Glomerular visceral epithelial cell (primary cell): Measurements from ENCODE around the gene CDC14A.
A peak's percentile ranks its signal among the peaks of the same experiment; 100 is the strongest.

Experiments used
- DNase-seq: peaks from one replicate; pipeline ENCODE4 v3.0.0-alpha.2; 2016; ENCODE audit errors: extremely low spot score

Gene CDC14A

DNA sequence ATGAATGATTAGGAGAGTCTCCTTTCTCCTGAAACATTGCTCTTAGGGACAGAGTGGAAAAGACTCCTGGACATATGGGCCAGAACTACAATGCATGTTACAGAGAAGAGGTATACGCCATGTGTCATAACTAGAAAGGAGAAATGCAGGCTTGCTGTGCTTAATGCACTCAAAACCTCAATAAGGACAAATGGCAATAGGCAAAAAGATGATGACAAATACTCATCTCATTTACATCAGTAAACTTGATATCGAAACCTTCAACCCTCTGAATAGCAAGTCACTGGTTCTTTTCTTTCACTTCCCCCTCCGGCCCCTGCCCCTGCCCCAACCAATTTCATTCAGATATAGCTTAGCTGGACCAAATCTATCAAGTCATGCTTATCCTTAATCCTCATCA is 183.7 kb downstream of the CDC14A start:
- DNase-seq: no peak

DNA sequence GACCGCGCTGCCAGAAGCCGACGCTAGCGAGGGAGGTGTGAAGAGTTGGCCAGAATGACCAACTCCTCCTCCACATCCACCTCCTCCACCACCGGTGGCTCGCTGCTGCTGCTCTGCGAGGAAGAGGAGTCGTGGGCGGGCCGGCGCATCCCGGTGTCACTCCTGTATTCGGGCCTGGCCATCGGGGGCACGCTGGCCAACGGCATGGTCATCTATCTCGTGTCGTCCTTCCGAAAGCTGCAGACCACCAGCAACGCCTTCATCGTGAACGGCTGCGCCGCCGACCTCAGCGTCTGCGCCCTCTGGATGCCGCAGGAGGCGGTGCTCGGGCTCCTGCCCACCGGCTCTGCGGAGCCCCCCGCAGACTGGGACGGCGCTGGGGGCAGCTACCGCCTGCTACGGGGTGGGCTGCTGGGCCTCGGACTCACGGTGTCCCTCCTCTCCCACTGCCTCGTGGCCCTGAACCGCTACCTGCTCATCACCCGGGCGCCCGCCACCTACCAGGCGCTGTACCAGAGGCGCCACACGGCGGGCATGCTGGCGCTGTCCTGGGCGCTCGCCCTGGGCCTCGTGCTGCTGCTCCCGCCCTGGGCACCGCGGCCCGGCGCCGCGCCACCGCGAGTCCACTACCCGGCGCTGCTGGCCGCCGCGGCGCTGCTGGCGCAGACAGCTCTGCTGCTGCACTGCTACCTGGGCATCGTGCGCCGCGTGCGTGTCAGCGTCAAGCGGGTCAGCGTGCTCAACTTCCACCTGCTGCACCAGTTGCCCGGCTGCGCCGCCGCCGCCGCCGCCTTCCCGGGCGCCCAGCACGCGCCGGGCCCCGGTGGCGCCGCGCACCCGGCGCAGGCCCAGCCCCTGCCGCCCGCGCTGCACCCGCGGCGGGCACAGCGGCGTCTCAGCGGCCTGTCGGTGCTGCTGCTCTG is 186.9 kb downstream of the CDC14A start:
- DNase-seq: peak; percentile 32

DNA sequence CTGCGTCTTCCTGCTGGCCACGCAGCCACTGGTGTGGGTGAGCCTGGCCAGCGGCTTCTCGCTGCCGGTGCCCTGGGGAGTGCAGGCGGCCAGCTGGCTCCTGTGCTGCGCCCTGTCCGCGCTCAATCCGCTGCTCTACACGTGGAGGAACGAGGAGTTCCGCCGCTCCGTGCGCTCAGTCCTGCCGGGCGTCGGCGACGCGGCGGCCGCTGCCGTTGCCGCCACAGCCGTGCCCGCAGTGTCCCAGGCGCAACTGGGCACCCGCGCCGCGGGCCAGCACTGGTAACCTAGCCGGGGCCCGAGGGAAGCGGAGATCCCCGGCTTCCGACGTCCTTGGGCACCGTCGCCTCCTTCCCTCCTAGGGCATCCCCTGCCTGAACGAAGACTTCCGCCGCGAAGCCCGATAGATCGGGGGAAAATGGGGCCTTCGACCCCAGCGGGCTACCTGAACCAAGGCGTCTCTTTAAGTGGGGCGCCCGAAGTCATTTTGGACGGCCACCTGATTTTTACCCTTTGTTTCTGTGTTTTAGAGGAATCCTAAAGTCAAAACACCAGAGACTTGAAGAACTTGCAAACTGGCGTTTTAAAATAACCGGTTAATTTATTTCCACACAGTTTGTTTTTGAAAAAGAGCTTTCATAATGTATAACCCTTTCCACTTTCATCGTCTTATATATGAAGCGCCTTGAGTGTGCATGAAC is 187.7 kb downstream of the CDC14A start:
- DNase-seq: peak; percentile 32

DNA sequence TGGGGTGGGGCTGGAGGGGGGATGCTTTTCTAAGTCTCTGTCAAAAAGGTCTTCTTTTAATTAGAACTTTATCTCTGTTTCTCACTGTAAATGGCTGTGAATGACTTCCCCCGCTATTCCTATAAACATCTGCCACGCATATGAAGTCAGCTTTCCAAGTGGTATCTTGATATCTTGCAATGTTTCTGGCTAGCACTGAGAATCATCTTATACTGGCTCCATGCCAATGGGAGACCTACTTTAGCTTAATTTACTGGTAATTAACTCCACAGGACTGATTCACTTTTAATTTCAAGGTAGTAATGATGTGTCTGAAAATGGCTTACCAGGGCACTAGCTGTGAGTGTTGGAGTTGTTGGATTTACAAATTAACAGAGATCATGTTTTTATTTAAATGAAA is 190.0 kb downstream of the CDC14A start:
- DNase-seq: no peak

DNA sequence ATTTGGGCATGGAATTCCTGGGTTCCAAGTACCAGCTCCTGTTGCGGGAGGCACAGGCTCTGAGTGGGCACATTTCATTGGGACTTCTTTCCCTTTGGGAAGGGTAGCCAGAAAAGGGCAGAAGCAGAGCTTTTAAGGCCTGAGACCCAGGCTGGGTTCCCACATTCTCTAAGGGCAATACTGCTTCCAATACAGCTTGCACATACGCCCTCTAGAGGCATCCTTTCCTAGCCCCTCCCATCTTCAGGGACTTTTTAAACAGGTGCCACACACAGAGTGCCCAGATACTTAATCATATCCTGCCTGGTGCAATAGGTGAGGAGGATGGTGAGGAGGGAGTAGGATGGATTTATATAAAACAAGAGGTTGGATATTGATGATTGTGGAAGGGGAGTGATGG is 191.3 kb downstream of the CDC14A start:
- no peak for DNase-seq

DNA sequence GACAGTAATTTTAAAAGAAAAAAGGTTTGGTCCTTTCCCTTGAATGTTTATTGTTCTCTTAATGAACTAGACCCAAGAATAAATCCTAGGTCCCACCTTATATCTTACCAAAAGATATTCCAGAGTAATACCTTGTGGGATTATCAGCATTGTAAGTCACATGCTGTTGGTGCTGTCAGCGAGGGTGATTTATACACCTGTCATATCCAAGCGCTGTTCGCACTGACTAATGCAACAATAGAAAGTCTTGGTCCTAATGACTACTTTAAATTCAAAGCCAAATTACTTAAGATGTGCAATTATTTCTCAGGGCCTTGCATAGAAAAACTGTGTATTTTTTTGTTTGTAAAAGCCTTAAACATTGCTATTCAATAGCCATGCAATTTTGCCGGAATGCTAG is 192.5 kb downstream of the CDC14A start:
- no peak for DNase-seq

DNA sequence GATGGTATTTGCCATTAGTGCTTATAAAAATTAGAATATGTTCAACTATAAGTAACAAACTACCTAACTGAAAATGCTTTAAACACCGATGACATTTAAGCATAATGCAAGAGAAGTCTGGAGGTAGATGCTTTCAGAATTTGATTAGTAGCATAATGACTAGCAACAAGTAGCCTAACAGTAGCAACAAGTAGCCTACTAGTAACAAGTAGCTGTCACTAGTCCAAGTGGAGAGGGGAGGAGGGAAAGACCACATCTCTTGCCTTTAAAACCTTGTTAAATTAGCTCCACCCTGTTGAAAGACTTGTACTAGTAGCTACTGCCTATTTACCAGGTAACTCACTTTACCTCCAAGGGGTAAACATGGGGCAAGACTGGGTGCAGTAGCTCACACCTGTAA is 193.5 kb downstream of the CDC14A start:
- DNase-seq: no peak

DNA sequence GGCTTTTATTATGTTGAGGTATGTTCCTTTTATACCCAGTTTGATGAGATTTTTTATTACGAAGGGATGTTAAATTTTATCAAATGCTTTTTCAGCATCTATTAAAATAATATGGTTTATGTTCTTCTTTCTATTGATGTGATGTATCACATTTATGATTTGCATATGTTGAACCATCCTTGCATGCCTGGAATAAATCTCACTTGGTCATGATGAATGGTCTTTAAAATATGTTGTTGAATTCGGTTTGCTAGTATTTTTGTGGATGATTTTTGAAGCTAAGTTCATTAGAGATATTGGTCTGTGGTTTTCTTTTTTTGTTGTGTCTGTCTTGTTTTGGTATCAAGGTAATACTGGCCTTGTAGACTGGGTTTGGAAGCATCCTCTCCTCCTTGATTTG is 199.7 kb downstream of the CDC14A start:
- DNase-seq: no peak

DNA sequence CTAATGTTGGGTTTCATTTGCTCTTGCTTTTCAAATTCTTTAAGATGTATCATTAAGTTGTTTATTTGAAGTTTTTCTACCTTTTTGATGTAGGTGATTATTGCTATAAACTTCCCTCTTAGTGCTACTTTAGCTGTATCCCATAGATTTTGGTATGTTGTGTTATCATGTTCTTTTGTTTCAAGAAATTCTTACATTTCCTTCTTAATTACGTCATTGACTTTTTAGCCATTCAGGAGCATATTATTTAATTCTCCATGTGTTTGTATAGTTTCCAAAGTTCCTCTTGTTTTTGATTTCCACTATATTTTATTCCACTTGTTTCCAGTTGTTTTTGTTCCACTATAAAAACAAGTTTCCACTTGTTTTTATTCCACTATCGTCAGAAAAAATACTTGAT is 200.6 kb downstream of the CDC14A start:
- DNase-seq: no peak

DNA sequence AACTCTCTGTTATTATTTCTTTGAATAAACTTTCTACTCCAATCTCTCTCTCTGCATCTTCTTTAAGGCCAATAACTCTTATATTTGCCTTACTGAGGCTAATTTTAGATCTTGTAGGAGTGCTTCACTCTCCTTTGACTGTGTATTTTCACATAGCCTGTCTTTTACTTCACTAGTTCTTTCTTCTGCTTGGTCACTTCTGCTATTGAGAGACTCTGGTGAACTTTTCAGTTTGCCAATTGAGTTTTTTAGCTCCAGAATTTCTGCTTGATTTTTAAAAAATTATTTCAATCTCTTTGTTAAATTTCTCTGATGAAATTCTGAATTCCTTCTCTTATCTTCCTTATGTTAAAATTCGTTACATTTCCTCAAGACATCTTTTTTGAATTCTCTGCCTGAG is 203.9 kb downstream of the CDC14A start:
- DNase-seq: no peak

DNA sequence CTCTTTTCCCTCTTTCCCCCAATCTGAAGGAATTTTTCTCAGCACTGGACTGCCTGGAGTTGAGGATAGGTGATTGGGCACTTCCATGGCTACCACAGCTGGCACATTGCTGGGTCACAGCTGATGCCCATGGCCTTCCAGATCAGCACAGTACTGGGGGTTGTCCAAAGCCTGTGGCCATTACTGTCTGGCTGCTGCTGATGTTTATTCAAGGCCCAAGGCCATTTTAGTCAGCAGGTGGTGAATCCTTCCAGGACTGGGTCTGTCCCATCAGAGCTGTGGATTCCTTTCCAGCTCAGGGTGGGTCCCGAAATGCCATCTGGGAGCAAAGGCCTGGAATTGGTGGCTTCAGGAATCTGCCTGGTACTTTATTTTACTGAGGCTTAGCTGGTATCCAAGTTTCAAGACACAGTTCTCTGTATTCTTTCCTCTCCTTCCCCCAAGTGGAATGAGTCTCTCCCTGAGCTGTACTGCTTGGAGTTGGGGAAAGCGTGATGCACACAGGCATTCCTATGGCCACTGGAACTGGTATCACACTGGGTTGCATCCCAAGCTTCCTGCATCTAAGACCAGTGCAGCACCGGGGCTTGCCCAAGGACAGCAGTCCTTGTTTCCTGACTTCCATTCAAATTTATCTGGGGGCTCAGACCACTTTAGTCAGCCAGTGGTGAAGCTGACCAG is 204.8 kb downstream of the CDC14A start:
- peak; percentile 9 for DNase-seq

DNA sequence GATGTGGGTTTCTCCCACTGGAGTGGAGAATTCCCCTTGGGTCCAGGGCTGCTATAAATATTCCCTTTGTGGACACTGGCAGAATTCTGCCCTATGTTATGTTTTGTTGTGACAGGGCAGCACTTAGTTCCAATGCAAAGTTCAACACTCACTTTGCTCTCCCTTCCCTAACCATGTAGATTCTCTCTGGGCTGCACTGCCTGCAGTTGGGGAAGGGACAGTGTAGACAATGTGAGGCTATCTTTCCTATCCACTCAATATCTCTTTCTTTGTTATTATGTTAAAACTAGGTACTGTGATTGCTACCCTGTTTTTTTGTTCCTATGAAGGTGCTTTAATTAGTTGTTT is 205.3 kb downstream of the CDC14A start:
- no peak for DNase-seq

DNA sequence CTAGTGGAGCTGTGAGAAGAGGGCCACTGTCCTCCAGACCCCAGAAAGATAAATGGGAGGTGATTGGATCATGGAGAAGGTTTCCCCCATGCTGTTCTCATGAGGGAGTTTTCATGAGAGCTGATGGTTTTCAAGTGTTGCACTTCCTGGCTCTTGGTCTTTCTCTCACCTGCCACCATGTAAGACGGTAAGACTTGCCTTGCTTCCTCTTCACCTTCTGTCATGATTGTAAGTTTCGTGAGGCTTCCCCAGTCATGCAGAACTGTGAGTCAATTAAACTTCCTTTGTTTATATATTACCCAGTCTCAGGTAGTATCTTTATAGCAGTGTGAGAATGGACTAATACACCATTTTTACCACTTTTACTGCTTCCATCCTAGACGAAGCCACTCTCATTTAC is 213.2 kb downstream of the CDC14A start:
- no peak for DNase-seq

DNA sequence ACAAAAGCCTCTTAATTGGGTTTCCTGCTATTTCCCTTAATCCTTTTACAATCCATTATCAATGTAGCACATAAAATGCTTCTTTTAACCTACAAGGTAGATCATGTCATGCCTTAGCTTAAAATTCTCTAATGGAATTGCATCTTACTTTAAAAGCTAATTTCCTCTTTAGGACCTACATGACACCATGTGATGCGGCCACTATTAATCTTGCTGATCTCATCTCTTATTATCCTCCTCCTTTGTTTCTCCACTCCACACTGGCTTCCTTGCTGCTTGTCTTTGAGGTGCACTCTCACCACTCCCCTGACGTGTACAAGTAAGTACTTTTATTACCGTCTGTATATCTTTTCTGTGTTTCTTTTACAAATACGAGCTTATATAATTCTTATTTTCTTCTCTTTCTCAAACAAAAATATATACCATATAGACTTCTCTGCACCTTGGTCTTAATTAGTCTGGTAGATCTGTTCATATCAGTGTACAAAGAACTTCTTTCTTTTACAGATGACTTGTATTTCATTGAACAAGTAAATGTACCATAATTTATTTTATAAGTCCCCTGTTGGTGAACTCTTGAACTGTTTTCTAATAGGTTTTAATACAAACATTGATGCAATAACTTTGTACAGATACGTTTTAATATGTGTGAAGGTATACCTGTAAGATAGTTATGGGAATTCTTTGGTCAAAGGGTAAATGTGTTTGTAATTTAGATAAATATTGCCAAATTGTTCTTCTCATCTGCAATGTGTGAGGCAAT is 213.8 kb downstream of the CDC14A start:
- DNase-seq: no peak

DNA sequence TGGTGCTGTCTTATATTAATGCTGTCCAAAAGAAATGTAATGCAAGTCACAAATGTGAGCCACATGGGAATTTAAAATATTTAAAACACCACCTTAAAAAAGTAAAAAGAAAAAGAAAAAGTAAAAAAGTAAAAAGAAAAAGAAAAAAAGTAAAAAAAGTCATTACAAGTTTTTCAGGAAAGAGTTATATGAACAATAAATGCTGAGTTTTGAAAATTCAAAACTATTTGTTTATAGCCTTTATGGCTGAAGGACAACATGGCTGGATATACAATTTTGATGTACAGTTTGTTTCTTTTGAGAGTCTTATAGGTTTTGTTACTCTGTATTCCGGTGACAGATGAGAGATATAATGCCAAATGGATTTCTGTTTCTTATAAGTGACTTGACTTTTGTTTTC is 214.8 kb downstream of the CDC14A start:
- no peak for DNase-seq
